HepG2 (cell line): ENCODE data around the gene SMO. TPM values are rescaled to one million over a fixed set of nuclear protein-coding genes. Genes with fewer than 3 reads are reported as not detected.

Source experiments
- BRD4 ChIP-seq: sonication (generic); formaldehyde crosslinking; IDR thresholded peaks from 2 replicates; pipeline ENCODE4 v1.4.0; 2020; ENCODE audit warnings: missing genetic modification reagents
- CREB3 ChIP-seq: sonication (generic); formaldehyde crosslinking; IDR thresholded peaks from 2 replicates; pipeline ENCODE4 v1.5.0; 2020; ENCODE audit warnings: missing genetic modification reagents
- DNMT3B ChIP-seq: conservative IDR thresholded peaks from 2 replicates; pipeline ENCODE4 v1.6.1; 2016; ENCODE audit warnings: missing biosample characterization, control low read depth
- EEA1 ChIP-seq: sonication (generic); formaldehyde crosslinking; IDR thresholded peaks from 2 replicates; pipeline ENCODE4 v1.5.1; 2020; ENCODE audit warnings: mild to moderate bottlenecking, missing genetic modification reagents, borderline replicate concordance
- FOXP4 ChIP-seq: sonication (generic); formaldehyde crosslinking; IDR thresholded peaks from 2 replicates; pipeline ENCODE4 v1.4.0; 2020; ENCODE audit warnings: missing genetic modification reagents
- LCORL ChIP-seq, 2 experiments: fragments of 450-650 bp in 1 of 2; sonication (generic) in 1 of 2; formaldehyde crosslinking in 1 of 2; IDR thresholded peaks; 2 replicates each; pipeline versions ENCODE4 v1.5.0 to v1.6.1; 2017 to 2020; ENCODE audit warnings: antibody characterized with exemption in 1 of 2, missing genetic modification reagents in 1 of 2
- MAFF ChIP-seq: IDR thresholded peaks from 2 replicates; pipeline ENCODE4 v1.6.1; 2011; ENCODE audit warnings: low read depth, low read length, improper control_type of control experiment
- NFYC ChIP-seq: IDR thresholded peaks from 2 replicates; pipeline ENCODE4 v1.6.1; 2016; ENCODE audit warnings: missing genetic modification reagents, missing compliant biosample characterization
- PRPF4 ChIP-seq: fragments of 200-400 bp; formaldehyde crosslinking; IDR thresholded peaks from 2 replicates; pipeline ENCODE4 v1.6.1; 2016; ENCODE audit warnings: low read length, low read depth; ENCODE audit not compliant: poor library complexity, severe bottlenecking
- SP140L ChIP-seq: sonication (generic); formaldehyde crosslinking; IDR thresholded peaks from 2 replicates; pipeline ENCODE4 v1.4.0; 2020; ENCODE audit warnings: missing genetic modification reagents, borderline replicate concordance
- TFAP4 ChIP-seq: sonication (generic); IDR thresholded peaks from 2 replicates; pipeline ENCODE4 v1.6.1; 2016; ENCODE audit warnings: low read depth, borderline replicate concordance
- ZBTB4 ChIP-seq: sonication (generic); formaldehyde crosslinking; IDR thresholded peaks from 2 replicates; pipeline ENCODE4 v1.4.0; 2020; ENCODE audit warnings: missing genetic modification reagents, mild to moderate bottlenecking, borderline replicate concordance
- ZBTB43 ChIP-seq: sonication (generic); formaldehyde crosslinking; conservative IDR thresholded peaks from 2 replicates; pipeline ENCODE4 v1.4.0; 2020; ENCODE audit warnings: missing genetic modification reagents
- ZNF383 ChIP-seq: sonication (generic); formaldehyde crosslinking; IDR thresholded peaks from 2 replicates; pipeline ENCODE4 v1.4.0; 2020; ENCODE audit warnings: missing genetic modification reagents, mild to moderate bottlenecking, borderline replicate concordance
- ZNF44 ChIP-seq: sonication (generic); formaldehyde crosslinking; IDR thresholded peaks from 2 replicates; pipeline ENCODE4 v1.5.1; 2020; ENCODE audit warnings: mild to moderate bottlenecking, missing genetic modification reagents
- ZNF451 ChIP-seq: sonication (generic); formaldehyde crosslinking; IDR thresholded peaks from 2 replicates; pipeline ENCODE4 v1.5.0; 2020; ENCODE audit warnings: mild to moderate bottlenecking, missing genetic modification reagents
- ZNF598 ChIP-seq: sonication (generic); formaldehyde crosslinking; IDR thresholded peaks from 2 replicates; pipeline ENCODE4 v1.5.1; 2020; ENCODE audit warnings: mild to moderate bottlenecking, missing genetic modification reagents, borderline replicate concordance
- ZNF616 ChIP-seq: sonication (generic); formaldehyde crosslinking; IDR thresholded peaks from 2 replicates; pipeline ENCODE4 v1.5.0; 2020; ENCODE audit warnings: low read depth, mild to moderate bottlenecking, missing genetic modification reagents
- ZNF678 ChIP-seq: sonication (generic); formaldehyde crosslinking; IDR thresholded peaks from 2 replicates; pipeline ENCODE4 v1.4.0; 2020; ENCODE audit warnings: mild to moderate bottlenecking, missing genetic modification reagents
- ZSCAN9 ChIP-seq: IDR thresholded peaks from 2 replicates; pipeline ENCODE4 v1.6.1; 2016; ENCODE audit warnings: borderline replicate concordance
- polyA plus RNA-seq, 8 experiments: library from polyadenylated mRNA; depleted of rRNA in 3 of 8; stranded (reverse) in 7 of 8; unstranded in 1 of 8; fragments of >200 nt; fragmentation: Illumina TruSeq in 4 of 8; extraction: Trizol in 4 of 8; gene quantifications; 2 replicates each; pipeline versions ENCODE4 v1.2.1 to v1.2.3, GENCODE V29; 2011 to 2016; ENCODE audit warnings: low read depth in 4 of 8, missing spikeins in 1 of 8, mixed read lengths in 1 of 8; ENCODE audit not compliant: insufficient read depth in 1 of 8
- total RNA-seq, 5 experiments: library from RNA; depleted of rRNA; stranded (reverse); fragments of >200 nt; fragmentation: Illumina TruSeq; extraction: Trizol; gene quantifications; 2 replicates each; pipeline ENCODE4 v1.2.3, GENCODE V29; 2016; ENCODE audit warnings: low read depth in 1 of 5

Gene SMO
- total and polyA plus RNA-seq, 2 of the 13 experiments (the other 11 are each of a cell fraction or from before 2014, with no cell fraction given): 23.8 to 32.3 TPM

GRCh38 chr7:129213828-129214227 is 25.4 kb downstream of the SMO start (continued):
- TF ChIP-seq FOXP4 (CRISPR knock-in tag): peak; percentile 42; the same call in 1 of the 2 replicates
- no peak for TF ChIP-seq PRPF4
- no peak for TF ChIP-seq ZSCAN9
- no peak for TF ChIP-seq LCORL (IDR thresholded peaks at IDR 0.05)
- TF ChIP-seq LCORL (CRISPR knock-in tag; IDR thresholded peaks at IDR 0.05): no peak
- TF ChIP-seq ZNF451 (CRISPR knock-in tag): no peak
- no peak for TF ChIP-seq BRD4 (CRISPR knock-in tag)
- TF ChIP-seq MAFF: no peak
- no peak for TF ChIP-seq ZNF678 (CRISPR knock-in tag)
- no peak for TF ChIP-seq NFYC
- TF ChIP-seq SP140L (CRISPR knock-in tag): no peak
- no peak for TF ChIP-seq DNMT3B (CRISPR knock-in tag)
- TF ChIP-seq ZBTB4 (CRISPR knock-in tag): no peak
- no peak for TF ChIP-seq ZNF44 (CRISPR knock-in tag)
- TF ChIP-seq ZNF598 (CRISPR knock-in tag): peak; percentile 83; the same call in 1 of the 2 replicates
- no peak for TF ChIP-seq EEA1 (CRISPR knock-in tag)
- no peak for TF ChIP-seq CREB3 (CRISPR knock-in tag)
- TF ChIP-seq ZNF616 (CRISPR knock-in tag): no peak
- TF ChIP-seq TFAP4: no peak; the same call in 1 of the 2 replicates
- TF ChIP-seq ZNF383: no peak
- TF ChIP-seq ZBTB43: no peak
